Neural progenitor cell (in vitro differentiated cells): Measurements from ENCODE around the gene HLA-DPB1. TPM values are rescaled to one million over a fixed set of nuclear protein-coding genes. Genes with fewer than 3 reads are reported as not detected.
"Not testable (repeated sequence)": the region's sequence is repeated elsewhere in the genome, so short reads cannot be mapped to it uniquely, and the experiment has no call there.

Experiments used
- DNase-seq: peaks from one replicate; pipeline ENCODE4 v3.0.0-alpha.2; 2016; ENCODE audit warnings: low spot score
- H2AFZ ChIP-seq: fragments of 200-600 bp; sonication (generic); replicated peaks from 2 replicates; pipeline ENCODE4 v1.6.1; 2016; ENCODE audit warnings: antibody characterized with exemption
- H3F3A ChIP-seq: fragments of 200-600 bp; sonication (generic); 2 replicates; pipeline ENCODE4 v1.6.1; 2016; ENCODE audit warnings: antibody characterized with exemption, low read depth
- H3K27ac ChIP-seq: fragments of 200-600 bp; sonication (generic); 2 replicates; pipeline ENCODE4 v1.5.1; 2016; ENCODE audit warnings: mild to moderate bottlenecking
- H3K27me3 ChIP-seq: fragments of 200-600 bp; sonication (generic); 2 replicates; pipeline ENCODE4 v1.6.1; 2016; ENCODE audit warnings: mild to moderate bottlenecking, moderate library complexity
- H3K36me3 ChIP-seq: fragments of 200-600 bp; sonication (generic); 2 replicates; pipeline ENCODE4 v1.5.1; 2016
- H3K4me1 ChIP-seq: fragments of 200-600 bp; sonication (generic); 2 replicates; pipeline ENCODE4 v1.6.1; 2016; ENCODE audit warnings: mixed run types
- H3K4me2 ChIP-seq: fragments of 200-600 bp; sonication (generic); 2 replicates; pipeline ENCODE4 v1.6.1; 2016
- H3K4me3 ChIP-seq: fragments of 200-600 bp; sonication (generic); 2 replicates; pipeline ENCODE4 v1.5.1; 2016
- H3K79me2 ChIP-seq: fragments of 200-600 bp; sonication (generic); 2 replicates; pipeline ENCODE4 v1.6.1; 2016; ENCODE audit warnings: low read depth
- H3K9ac ChIP-seq: fragments of 200-600 bp; sonication (generic); 2 replicates; pipeline ENCODE4 v1.6.1; 2016
- H3K9me3 ChIP-seq: fragments of 200-600 bp; sonication (generic); 2 replicates; pipeline ENCODE4 v1.5.1; 2016; ENCODE audit warnings: low read depth
- H4K20me1 ChIP-seq: fragments of 200-600 bp; sonication (generic); 2 replicates; pipeline ENCODE4 v1.6.1; 2016; ENCODE audit warnings: low read depth
- H3K27ac Mint-ChIP-seq: 3 replicates; pipeline ENCODE4 v1.8.0; 2021; ENCODE audit warnings: mixed read lengths
- H3K27me3 Mint-ChIP-seq: 2 replicates; pipeline ENCODE4 v1.8.0; 2022; ENCODE audit warnings: low read depth, mild to moderate bottlenecking, inconsistent platforms, moderate library complexity, mixed read lengths; ENCODE audit not compliant: insufficient read depth
- H3K36me3 Mint-ChIP-seq: 3 replicates; pipeline ENCODE4 v1.8.0; 2021; ENCODE audit warnings: mixed read lengths
- H3K4me1 Mint-ChIP-seq: 3 replicates; pipeline ENCODE4 v1.8.0; 2021; ENCODE audit warnings: mixed read lengths
- H3K4me3 Mint-ChIP-seq: 3 replicates; pipeline ENCODE4 v1.8.0; 2021; ENCODE audit warnings: mild to moderate bottlenecking, moderate library complexity, mixed read lengths
- H3K9me3 Mint-ChIP-seq: 3 replicates; pipeline ENCODE4 v1.8.0; 2020; ENCODE audit warnings: mixed read lengths
- CTCF ChIP-seq: fragments of 200-600 bp; sonication (generic); IDR thresholded peaks from 2 replicates; pipeline ENCODE4 v1.5.1; 2017; ENCODE audit warnings: antibody characterized with exemption, mild to moderate bottlenecking
- EZH2 ChIP-seq: fragments of 200-600 bp; sonication (generic); IDR thresholded peaks from 2 replicates; pipeline ENCODE4 v1.6.1; 2017; ENCODE audit warnings: antibody characterized with exemption, mild to moderate bottlenecking, moderate library complexity
- EZH2phosphoT487 ChIP-seq: fragments of 200-600 bp; sonication (generic); IDR thresholded peaks from 2 replicates; pipeline ENCODE4 v1.6.1; 2017; ENCODE audit warnings: antibody characterized with exemption
- total RNA-seq: library from RNA; depleted of rRNA; stranded (reverse); fragments of >200 nt; gene quantifications from 2 replicates; pipeline ENCODE4 v1.2.3, GENCODE V29; 2015; ENCODE audit warnings: low replicate concordance

The HLA-DPB1 gene
- total RNA-seq, 1 donor from 2014 or later, result 8.0 TPM

GRCh38 chr6:33092385-33092784 lies 16.6 kb downstream of the HLA-DPB1 start:
- Mint-ChIP-seq H3K27me3 (peaks cover 3% of the 10 kb centered on the region), H3K9me3 (peaks cover 2% of the 10 kb centered on the region), H3K27ac (no peak overlapping the region), H3K36me3 (no peaks in the 10 kb centered on the region), H3K4me3 (no peak overlapping the region), H3K4me1 (no peaks in the 10 kb centered on the region)
- Histone ChIP-seq H3K79me2 (no peaks in the 10 kb centered on the region), H2AFZ (no peak overlapping the region), H3K4me1 (no peaks in the 10 kb centered on the region), H3F3A (no peaks in the 10 kb centered on the region), H3K4me2 (no peak overlapping the region), H4K20me1 (no peaks in the 10 kb centered on the region), H3K27me3 (no peaks in the 10 kb centered on the region), H3K9ac (no peak overlapping the region), H3K4me3 (no peak overlapping the region), H3K36me3 (no peaks in the 10 kb centered on the region), H3K27ac (no peak overlapping the region), H3K9me3 (no peaks in the 10 kb centered on the region)
- no peak for TF ChIP-seq EZH2phosphoT487
- TF ChIP-seq EZH2, result no peak
- TF ChIP-seq CTCF, result no peak
- DNase-seq, result no peak

GRCh38 chr6:33093855-33094254 lies 18.1 kb downstream of the HLA-DPB1 start:
- no peaks in the 10 kb centered on the region for H3K4me1 Mint-ChIP-seq
- Histone ChIP-seq H3K79me2 (no peaks in the 10 kb centered on the region), H4K20me1 (no peaks in the 10 kb centered on the region), H3K4me2 (no peak overlapping the region), H3F3A (no peaks in the 10 kb centered on the region), H2AFZ (no peak overlapping the region), H3K4me3 (no peak overlapping the region), H3K27me3 (no peaks in the 10 kb centered on the region), H3K9me3 (no peaks in the 10 kb centered on the region), H3K27ac (no peak overlapping the region), H3K9ac (no peak overlapping the region), H3K36me3 (no peaks in the 10 kb centered on the region), H3K4me1 (no peaks in the 10 kb centered on the region)
- H3K4me3 Mint-ChIP-seq, result no peak overlapping the region
- no peaks in the 10 kb centered on the region for H3K36me3 Mint-ChIP-seq
- no peak for DNase-seq
- no peak overlapping the region for H3K27ac Mint-ChIP-seq
- H3K27me3 Mint-ChIP-seq, result peaks cover 3% of the 10 kb centered on the region
- TF ChIP-seq EZH2 (no peak), CTCF (no peak), EZH2phosphoT487 (no peak)
- peaks cover 10% of the 10 kb centered on the region for H3K9me3 Mint-ChIP-seq

- peaks cover 3% of the 10 kb centered on the region for H3K27me3 Mint-ChIP-seq
- no peak overlapping the region for H3K27ac ChIP-seq
- H3F3A ChIP-seq, result no peaks in the 10 kb centered on the region
- H3K9me3 ChIP-seq, result no peaks in the 10 kb centered on the region
- H3K4me1 ChIP-seq, result no peaks in the 10 kb centered on the region
- no peaks in the 10 kb centered on the region for H3K36me3 ChIP-seq
- no peak overlapping the region for H3K4me3 ChIP-seq
- no peaks in the 10 kb centered on the region for H3K4me1 Mint-ChIP-seq
- no peak for DNase-seq
- no peak overlapping the region for H2AFZ ChIP-seq
- H3K4me2 ChIP-seq, result no peak overlapping the region
- H4K20me1 ChIP-seq, result no peaks in the 10 kb centered on the region
- no peak overlapping the region for H3K9ac ChIP-seq
- H3K9me3 Mint-ChIP-seq, result peaks cover 26% of the 10 kb centered on the region
- no peak overlapping the region for H3K27ac Mint-ChIP-seq
- H3K4me3 Mint-ChIP-seq, result no peak overlapping the region
- H3K36me3 Mint-ChIP-seq, result no peaks in the 10 kb centered on the region
- H3K79me2 ChIP-seq, result no peaks in the 10 kb centered on the region
- no peaks in the 10 kb centered on the region for H3K27me3 ChIP-seq
- TF ChIP-seq EZH2 (no peak), CTCF (no peak), EZH2phosphoT487 (no peak)
These were observed 19.9 kb downstream of the HLA-DPB1 start for GRCh38 chr6:33095681-33096080.

GRCh38 chr6:33101121-33101737 lies 25.4 kb downstream of the HLA-DPB1 start:
- not testable (repeated sequence) for H3K27ac Mint-ChIP-seq, H3K9me3 ChIP-seq, H3K36me3 Mint-ChIP-seq, H3K27me3 ChIP-seq, H3K4me3 Mint-ChIP-seq, H3K4me3 ChIP-seq, H4K20me1 ChIP-seq, H3F3A ChIP-seq, H3K4me2 ChIP-seq, H3K79me2 ChIP-seq, H3K27ac ChIP-seq, H2AFZ ChIP-seq, H3K4me1 Mint-ChIP-seq, H3K9ac ChIP-seq, H3K4me1 ChIP-seq, DNase-seq, H3K36me3 ChIP-seq
- Mint-ChIP-seq H3K9me3 (peaks cover 48% of the 10 kb centered on the region), H3K27me3 (peaks cover 10% of the 10 kb centered on the region)
